ENCODE measurements around the gene HPS1.

The HPS1 gene

GRCh38 chr10:98433881-98434732 is 12.6 kb downstream of the HPS1 start:
- peak; percentile 47 for DNase-seq (ENCODE audit: low read depth)
- TF ChIP-seq, protein P1, sequence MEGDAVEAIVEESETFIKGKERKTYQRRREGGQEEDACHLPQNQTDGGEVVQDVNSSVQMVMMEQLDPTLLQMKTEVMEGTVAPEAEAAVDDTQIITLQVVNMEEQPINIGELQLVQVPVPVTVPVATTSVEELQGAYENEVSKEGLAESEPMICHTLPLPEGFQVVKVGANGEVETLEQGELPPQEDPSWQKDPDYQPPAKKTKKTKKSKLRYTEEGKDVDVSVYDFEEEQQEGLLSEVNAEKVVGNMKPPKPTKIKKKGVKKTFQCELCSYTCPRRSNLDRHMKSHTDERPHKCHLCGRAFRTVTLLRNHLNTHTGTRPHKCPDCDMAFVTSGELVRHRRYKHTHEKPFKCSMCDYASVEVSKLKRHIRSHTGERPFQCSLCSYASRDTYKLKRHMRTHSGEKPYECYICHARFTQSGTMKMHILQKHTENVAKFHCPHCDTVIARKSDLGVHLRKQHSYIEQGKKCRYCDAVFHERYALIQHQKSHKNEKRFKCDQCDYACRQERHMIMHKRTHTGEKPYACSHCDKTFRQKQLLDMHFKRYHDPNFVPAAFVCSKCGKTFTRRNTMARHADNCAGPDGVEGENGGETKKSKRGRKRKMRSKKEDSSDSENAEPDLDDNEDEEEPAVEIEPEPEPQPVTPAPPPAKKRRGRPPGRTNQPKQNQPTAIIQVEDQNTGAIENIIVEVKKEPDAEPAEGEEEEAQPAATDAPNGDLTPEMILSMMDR (conservative IDR thresholded peaks at IDR 0.05; ENCODE audit: control insufficient read depth, insufficient read depth, low read depth, low read length), result no peak

DNA sequence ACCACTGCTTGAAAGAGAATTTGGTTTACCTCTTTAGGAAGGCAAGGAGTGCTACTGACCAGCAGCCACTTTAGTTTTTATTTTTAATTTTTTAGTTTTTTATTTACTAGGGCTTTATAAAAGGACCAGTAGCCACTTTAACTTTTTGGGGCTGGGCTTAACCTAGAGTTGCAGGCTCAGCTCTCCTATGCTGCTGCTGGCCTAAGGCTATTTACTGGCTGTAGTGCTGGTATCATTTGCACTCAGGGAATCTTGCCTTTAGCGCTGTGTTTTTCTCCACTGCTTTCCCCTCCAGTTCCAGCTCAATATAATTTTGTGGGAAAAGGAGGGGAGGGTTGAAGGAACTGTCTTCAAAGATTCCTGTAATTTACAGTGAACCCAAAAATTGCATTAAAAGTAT is 13.4 kb downstream of the HPS1 start:
- TF ChIP-seq, protein P1 (conservative IDR thresholded peaks at IDR 0.05; ENCODE audit: control insufficient read depth, insufficient read depth, low read depth, low read length), result no peak
- DNase-seq (ENCODE audit: low read depth), result no peak
- no peak overlapping the region for H3K4me3 ChIP-seq (ENCODE audit: control insufficient read depth, low read depth, low read length)

More at GRCh38 chr10:98433881-98434732, 12.6 kb downstream of the HPS1 start:
- no peak overlapping the region for H3K4me3 ChIP-seq (ENCODE audit: control insufficient read depth, low read depth, low read length)

DNA sequence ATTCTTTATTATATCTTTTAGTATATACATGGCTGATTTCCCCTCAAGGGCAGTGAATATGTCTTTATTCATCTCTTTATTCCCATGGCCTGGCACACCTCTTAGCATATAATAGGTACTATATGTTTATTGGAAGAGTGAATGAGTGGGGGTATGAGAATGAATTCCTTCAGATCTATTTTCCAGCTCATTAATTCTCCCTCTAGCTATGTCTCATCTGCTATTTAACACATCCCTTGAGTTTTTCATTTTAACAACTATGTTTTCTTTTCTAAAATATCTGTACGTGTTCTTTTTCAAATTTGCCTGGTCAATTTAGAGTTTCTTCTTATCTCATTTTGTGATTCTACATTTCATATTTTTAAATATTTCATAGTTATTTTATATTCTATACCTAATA is 14.4 kb downstream of the HPS1 start:
- no peak for DNase-seq (ENCODE audit: low read depth)
- TF ChIP-seq, protein P1 (conservative IDR thresholded peaks at IDR 0.05; ENCODE audit: control insufficient read depth, insufficient read depth, low read depth, low read length), result no peak

GRCh38 chr10:98431016-98431415 is 15.7 kb downstream of the HPS1 start:
- H3K4me3 ChIP-seq (ENCODE audit: control insufficient read depth, low read depth, low read length), result no peak overlapping the region
- DNase-seq (ENCODE audit: low read depth), result no peak
- TF ChIP-seq, protein P1 (conservative IDR thresholded peaks at IDR 0.05; ENCODE audit: control insufficient read depth, insufficient read depth, low read depth, low read length), result no peak

More for the DNA sequence above, 14.4 kb downstream of the HPS1 start:
- H3K4me3 ChIP-seq (ENCODE audit: control insufficient read depth, low read depth, low read length), result no peak overlapping the region

DNA sequence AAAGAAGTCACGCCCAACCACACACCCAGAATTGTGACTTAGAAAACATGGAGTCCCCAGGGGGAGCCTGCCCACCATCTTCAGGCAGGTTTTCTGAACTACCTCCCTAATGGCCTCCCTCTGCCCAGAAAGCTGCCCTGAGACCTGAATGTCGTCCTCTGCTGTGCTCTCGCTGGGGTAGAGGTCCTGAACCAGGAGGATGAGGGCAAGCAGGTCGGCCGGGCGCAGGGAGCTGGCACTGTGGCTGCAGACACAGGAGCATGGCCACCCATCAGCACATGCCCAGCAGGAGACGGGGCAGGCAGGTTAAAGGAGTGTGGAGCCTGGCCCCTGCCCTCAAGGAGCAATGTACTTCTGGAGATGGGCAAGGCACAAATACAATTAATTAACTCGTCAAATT is 16.3 kb downstream of the HPS1 start:
- DNase-seq (ENCODE audit: low read depth), result no peak
- TF ChIP-seq, protein P1 (conservative IDR thresholded peaks at IDR 0.05; ENCODE audit: control insufficient read depth, insufficient read depth, low read depth, low read length), result no peak
- no peak overlapping the region for H3K4me3 ChIP-seq (ENCODE audit: control insufficient read depth, low read depth, low read length)

- TF ChIP-seq, protein P1 (conservative IDR thresholded peaks at IDR 0.05; ENCODE audit: control insufficient read depth, insufficient read depth, low read depth, low read length), result no peak
- no peak for DNase-seq (ENCODE audit: low read depth)
- H3K4me3 ChIP-seq (ENCODE audit: control insufficient read depth, low read depth, low read length), result no peak overlapping the region
Measured at GRCh38 chr10:98429320-98430072, 17.2 kb downstream of the HPS1 start.
